Keratinocyte (primary cell): ENCODE measurements around the gene FARP1. TPM values are rescaled to one million over a fixed set of nuclear protein-coding genes. Genes with fewer than 3 reads are reported as not detected.

Source experiments
- DNase-seq: peaks from one replicate; pipeline ENCODE4 v3.0.0-alpha.2; 2011; ENCODE audit warnings: low read depth, missing footprints, low spot score
- FAIRE-seq: peaks from 2 replicates; lab custom pipeline; 2011; peaks lifted over from hg19 to GRCh38; lab: Jason Lieb, UNC
- H2AFZ ChIP-seq: 2 replicates; pipeline ENCODE4 v1.6.0; 2012; ENCODE audit warnings: low read length, control low read depth, inconsistent platforms; ENCODE audit not compliant: control insufficient read depth
- H3K27ac ChIP-seq: 2 replicates; pipeline ENCODE4 v1.5.1; 2011; ENCODE audit warnings: low read length; ENCODE audit not compliant: control insufficient read depth, insufficient read depth
- H3K27me3 ChIP-seq: 3 replicates; pipeline ENCODE4 v1.6.0; 2011; ENCODE audit warnings: low read length; ENCODE audit not compliant: control insufficient read depth, insufficient read depth; ENCODE audit errors: extremely low read depth
- H3K36me3 ChIP-seq, 2 experiments: 2 replicates in 1 of 2; 3 replicates in 1 of 2; pipeline ENCODE4 v1.5.1; 2011; ENCODE audit warnings: low read length in 2 of 2, mild to moderate bottlenecking in 1 of 2; ENCODE audit not compliant: control insufficient read depth in 2 of 2, insufficient read depth in 2 of 2; ENCODE audit errors: extremely low read depth in 1 of 2
- H3K4me1 ChIP-seq: 3 replicates; pipeline ENCODE4 v1.5.1; 2011; ENCODE audit warnings: low read length; ENCODE audit not compliant: control insufficient read depth, insufficient read depth; ENCODE audit errors: extremely low read depth
- H3K4me2 ChIP-seq: 3 replicates; pipeline ENCODE4 v1.6.0; 2011; ENCODE audit warnings: low read depth, low read length; ENCODE audit not compliant: control insufficient read depth, insufficient read depth; ENCODE audit errors: extremely low read depth
- H3K4me3 ChIP-seq, 3 experiments: fragments of 200-600 bp in 1 of 3; sonication (generic) in 1 of 3; 2 replicates in 2 of 3; 3 replicates in 1 of 3; pipeline ENCODE4 v1.5.1; 2011 to 2016; ENCODE audit warnings: low read length in 3 of 3, mild to moderate bottlenecking in 3 of 3, control low read depth in 2 of 3, inconsistent platforms in 1 of 3, low read depth in 1 of 3, mixed read lengths in 1 of 3, mixed run types in 1 of 3, moderate library complexity in 1 of 3; ENCODE audit not compliant: control insufficient read depth in 2 of 3, insufficient read depth in 2 of 3; ENCODE audit errors: extremely low read depth in 1 of 3
- H3K79me2 ChIP-seq: 2 replicates; pipeline ENCODE4 v1.6.0; 2012; ENCODE audit warnings: low read length; ENCODE audit not compliant: control insufficient read depth, insufficient read depth
- H3K9ac ChIP-seq: 3 replicates; pipeline ENCODE4 v1.6.0; 2011; ENCODE audit warnings: low read length; ENCODE audit not compliant: control insufficient read depth, insufficient read depth; ENCODE audit errors: extremely low read depth
- H3K9me1 ChIP-seq: 3 replicates; pipeline ENCODE4 v1.6.0; 2011; ENCODE audit warnings: low read length; ENCODE audit not compliant: control insufficient read depth, insufficient read depth; ENCODE audit errors: extremely low read depth
- H3K9me3 ChIP-seq: 2 replicates; pipeline ENCODE4 v1.5.1; 2012; ENCODE audit warnings: low read depth, low read length; ENCODE audit not compliant: control insufficient read depth
- H4K20me1 ChIP-seq: 3 replicates; pipeline ENCODE4 v1.6.0; 2011; ENCODE audit warnings: low read length; ENCODE audit not compliant: control insufficient read depth, insufficient read depth; ENCODE audit errors: extremely low read depth
- CTCF ChIP-seq, 3 experiments: IDR thresholded peaks in 1 of 3; conservative IDR thresholded peaks in 1 of 3; optimal IDR thresholded peaks in 1 of 3; 2 replicates in 2 of 3; 3 replicates in 1 of 3; pipeline versions ENCODE3 to v1.5.1; 2011; ENCODE audit warnings: low read length in 3 of 3, mild to moderate bottlenecking in 3 of 3, moderate library complexity in 2 of 3, control low read depth in 1 of 3, inconsistent platforms in 1 of 3; ENCODE audit not compliant: insufficient read depth in 2 of 3; ENCODE audit errors: extremely low read depth in 1 of 3
- EZH2 ChIP-seq: IDR thresholded peaks from one replicate; pipeline ENCODE4 v1.6.1; 2012; ENCODE audit warnings: inconsistent platforms, mild to moderate bottlenecking, low read length, moderate library complexity
- dilution Hi-C: fragments of 300-500 bp; cut with MboI; formaldehyde crosslinking; loops from one replicate; pipeline ENCODE4 v1.7.0; 2020; ENCODE audit warnings: low sequenced_read_pairs; ENCODE audit not compliant: extremely low pct_ligation_motif_present
- polyA plus RNA-seq, 5 experiments: library from polyadenylated mRNA; depleted of rRNA in 3 of 5; stranded (reverse) in 3 of 5; stranded (forward) in 1 of 5; unstranded in 1 of 5; fragments of >200 nt; gene quantifications; 1 replicate in 1 of 5; 2 replicates in 3 of 5; 3 replicates in 1 of 5; pipeline versions ENCODE4 v1.2.1 to v1.2.3, GENCODE V29; 2011 to 2012; ENCODE audit warnings: missing spikeins in 2 of 5, low read depth in 1 of 5, low replicate concordance in 1 of 5

FARP1 gene
- polyA plus RNA-seq, 1 donor (not counting 4 experiments of a cell fraction or from before 2014, with no cell fraction given): 10.3 TPM

DNA sequence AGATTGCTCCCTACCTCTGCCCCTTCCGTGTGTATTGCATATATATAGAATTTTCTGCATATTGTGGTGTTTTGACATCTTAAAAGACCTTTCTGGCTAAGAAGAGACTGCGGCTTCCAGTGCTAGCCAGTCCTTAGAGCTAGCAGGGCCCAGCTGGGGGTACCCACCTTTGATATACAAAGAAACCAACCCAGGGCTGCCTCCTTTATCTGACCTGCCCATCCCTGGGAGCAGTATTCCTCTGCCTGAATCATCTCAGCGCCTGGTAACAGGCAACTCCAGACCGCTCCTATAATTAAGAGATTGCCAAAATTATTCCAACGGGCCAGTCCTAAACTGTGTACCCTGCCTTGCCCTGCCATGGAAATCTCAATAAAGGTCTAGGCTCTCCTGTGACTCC is 220.4 kb downstream of the FARP1 start:
- Histone ChIP-seq H3K27ac (no peak overlapping the region), H3K9me3 (no peaks in the 10 kb centered on the region), H3K4me3 (no peak overlapping the region), H3K4me1 (no peaks in the 10 kb centered on the region), H3K9ac (no peak overlapping the region), H3K36me3 (no peaks in the 10 kb centered on the region), H3K79me2 (no peaks in the 10 kb centered on the region), H3K9me1 (no peaks in the 10 kb centered on the region), H4K20me1 (no peaks in the 10 kb centered on the region), H3K4me2 (no peak overlapping the region), H3K27me3 (no peaks in the 10 kb centered on the region), H2AFZ (no peak overlapping the region)
- TF ChIP-seq CTCF (optimal IDR thresholded peaks at IDR 0.05 in 1 of 3, IDR thresholded peaks at IDR 0.05 in 1 of 3, conservative IDR thresholded peaks at IDR 0.05 in 1 of 3; ENCODE audit: extremely low read depth in 1 of 3, insufficient read depth in 2 of 3, low read length in 3 of 3): no peak
- FAIRE-seq (no peak), DNase-seq (no peak)
- dilution Hi-C loops: no loop called here

GRCh38 chr13:98364179-98364578 is 221.3 kb downstream of the FARP1 start:
- no peak for FAIRE-seq
- no peaks in the 10 kb centered on the region for H3K9me1 ChIP-seq

More at GRCh38 chr13:98364179-98364578, 221.3 kb downstream of the FARP1 start:
- Histone ChIP-seq H3K9me3 (no peaks in the 10 kb centered on the region), H3K4me2 (no peak overlapping the region), H3K27me3 (no peaks in the 10 kb centered on the region), H3K9ac (no peak overlapping the region), H3K36me3 (no peaks in the 10 kb centered on the region), H3K79me2 (no peaks in the 10 kb centered on the region), H2AFZ (no peak overlapping the region), H3K4me1 (no peaks in the 10 kb centered on the region), H4K20me1 (no peaks in the 10 kb centered on the region), H3K27ac (no peak overlapping the region), H3K4me3 (no peak overlapping the region)
- dilution Hi-C loops: no loop called here
- no peak for DNase-seq
- TF ChIP-seq CTCF (optimal IDR thresholded peaks at IDR 0.05 in 1 of 3, IDR thresholded peaks at IDR 0.05 in 1 of 3, conservative IDR thresholded peaks at IDR 0.05 in 1 of 3; ENCODE audit: extremely low read depth in 1 of 3, insufficient read depth in 2 of 3, low read length in 3 of 3) (no peak), EZH2 (no peak)
